Coronary artery (tissue), 2 donors: ENCODE results near the gene PRSS2.
"Not testable (repeated sequence)": the region's sequence is repeated elsewhere in the genome, so short reads cannot be mapped to it uniquely, and the experiment has no call there.

ENCODE experiments used
- DNase-seq: peaks from one replicate; pipeline ENCODE4 v3.0.0-alpha.2; 2017; ENCODE audit warnings: low spot score
- H3K27ac ChIP-seq, 2 donors: fragments of 200-600 bp; sonication (generic); one replicate each; pipeline ENCODE4 v1.5.1; 2016 to 2019
- H3K4me3 ChIP-seq: fragments of 200-600 bp; sonication (generic); 2 replicates; pipeline ENCODE4 v1.5.1; 2016; ENCODE audit warnings: mild to moderate bottlenecking, moderate library complexity
- CTCF ChIP-seq: fragments of 200-600 bp; sonication (generic); IDR thresholded peaks from one replicate; pipeline ENCODE4 v1.5.1; 2019; ENCODE audit warnings: antibody characterized with exemption

PRSS2 gene

GRCh38 chr7:142762104-142762503 is 8.7 kb upstream of the PRSS2 start:
- no peak for TF ChIP-seq CTCF
- H3K27ac ChIP-seq, result no peak overlapping the region
- peak; percentile 19 for DNase-seq
- H3K4me3 ChIP-seq, result no peak overlapping the region

GRCh38 chr7:142767451-142767850 is 3.3 kb upstream of the PRSS2 start:
- TF ChIP-seq CTCF, result no peak
- H3K27ac ChIP-seq, result no peak overlapping the region
- H3K4me3 ChIP-seq, result no peak overlapping the region
- DNase-seq, result no peak

GRCh38 chr7:142767861-142768260 is 2.9 kb upstream of the PRSS2 start:
- no peak for TF ChIP-seq CTCF
- DNase-seq, result no peak
- Histone ChIP-seq H3K4me3 (no peak overlapping the region), H3K27ac (no peak overlapping the region)

GRCh38 chr7:142768885-142769284 is 1.9 kb upstream of the PRSS2 start:
- not testable (repeated sequence) for H3K27ac ChIP-seq, DNase-seq, H3K4me3 ChIP-seq

- no peak overlapping the region for H3K4me3 ChIP-seq
- H3K27ac ChIP-seq, result no peak overlapping the region
- no peak for TF ChIP-seq CTCF
- DNase-seq, result no peak
Measured at GRCh38 chr7:142771353-142771723, 568 bp downstream of the PRSS2 start.

- Histone ChIP-seq H3K27ac (no peak overlapping the region), H3K4me3 (no peak overlapping the region)
Measured at GRCh38 chr7:142772051-142772450, 1.3 kb downstream of the PRSS2 start.

GRCh38 chr7:142772673-142773072 is 1.9 kb downstream of the PRSS2 start:
- Histone ChIP-seq H3K27ac (no peak overlapping the region), H3K4me3 (no peak overlapping the region)
- no peak for DNase-seq
- no peak for TF ChIP-seq CTCF

More at GRCh38 chr7:142772051-142772450, 1.3 kb downstream of the PRSS2 start:
- TF ChIP-seq CTCF, result no peak
- DNase-seq, result no peak

GRCh38 chr7:142773230-142773629 is 2.5 kb downstream of the PRSS2 start:
- no peak for TF ChIP-seq CTCF
- no peak overlapping the region for H3K4me3 ChIP-seq
- no peak for DNase-seq
- no peak overlapping the region for H3K27ac ChIP-seq
